Body of pancreas (tissue), 4 donors: ENCODE results near the gene MPG.

ENCODE experiments used
- CTCF ChIP-seq, 7 experiments: fragments of 450-650 bp in 4 of 7; fragments of 200-600 bp in 3 of 7; sonication (generic) in 3 of 7; IDR thresholded peaks; one replicate each; pipeline ENCODE4 v1.5.1; 2016 to 2019; ENCODE audit warnings: antibody characterized with exemption in 7 of 7
- POLR2A ChIP-seq, 3 donors: fragments of 450-650 bp; IDR thresholded peaks; one replicate each; pipeline ENCODE4 v1.6.1; 2016; ENCODE audit warnings: antibody characterized with exemption in 3 of 3, mild to moderate bottlenecking in 2 of 3

DNA sequence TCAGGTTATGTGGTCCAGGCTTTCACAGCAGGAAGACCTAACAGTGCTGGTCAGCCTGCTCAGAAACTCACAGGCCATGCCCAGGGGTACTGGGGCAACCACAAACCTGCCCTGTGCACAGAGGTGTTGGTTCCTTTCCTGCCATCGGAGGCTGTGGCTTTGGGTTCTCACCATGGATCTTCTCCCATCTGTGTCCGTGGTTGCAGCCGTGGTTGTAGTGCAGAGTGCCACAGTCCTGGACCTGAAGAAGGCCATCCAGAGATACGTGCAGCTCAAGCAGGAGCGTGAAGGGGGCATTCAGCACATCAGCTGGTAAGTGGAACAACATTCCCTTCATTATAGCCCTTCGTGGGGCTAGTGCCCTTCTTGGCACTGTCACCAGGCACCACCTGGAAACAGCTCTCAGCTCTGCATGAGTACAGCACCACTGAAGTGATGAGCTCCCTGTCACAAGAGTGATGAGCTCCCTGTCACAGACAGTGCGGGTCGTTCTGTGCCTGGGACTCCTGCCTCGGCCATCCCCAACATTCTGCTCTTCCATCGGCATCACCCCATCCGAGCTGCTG is 22.4 kb upstream of the MPG start:
- TF ChIP-seq CTCF (IDR thresholded peaks at IDR 0.05) (no peak), POLR2A (IDR thresholded peaks at IDR 0.05) (no peak)
